NB4 (cell line): ENCODE data around the gene PLA2G15.
A peak's percentile ranks its signal among the peaks of the same experiment; 100 is the strongest.

Experiments used
- DNase-seq: peaks from one replicate; pipeline ENCODE4 v3.0.0; 2010; ENCODE audit warnings: low read depth
- H3K4me3 ChIP-seq: one replicate; pipeline ENCODE4 v1.5.1; 2011; ENCODE audit warnings: mild to moderate bottlenecking, low read depth, low read length, moderate library complexity
- CTCF ChIP-seq: IDR thresholded peaks from one replicate; pipeline ENCODE4 v1.5.1; 2012; ENCODE audit warnings: low read depth, low read length
- MAX ChIP-seq: IDR thresholded peaks from 2 replicates; pipeline ENCODE4 v1.6.1; 2011; ENCODE audit warnings: low read depth, low read length
- MYC ChIP-seq: IDR thresholded peaks from 2 replicates; pipeline ENCODE4 v1.6.1; 2011; ENCODE audit warnings: low read depth, low read length
- POLR2A ChIP-seq: IDR thresholded peaks from 2 replicates; pipeline ENCODE4 v1.6.1; 2011; ENCODE audit warnings: mild to moderate bottlenecking; ENCODE audit not compliant: insufficient read length; ENCODE audit errors: extremely low read depth

PLA2G15 gene

GRCh38 chr16:68259007-68259825 lies 14.0 kb downstream of the PLA2G15 start:
- TF ChIP-seq CTCF (no peak), MAX (no peak), POLR2A (no peak), MYC (no peak)
- DNase-seq = peak; percentile 49
- no peak overlapping the region for H3K4me3 ChIP-seq

GRCh38 chr16:68263559-68264127 lies 18.5 kb downstream of the PLA2G15 start:
- TF ChIP-seq POLR2A = no peak
- no peak for TF ChIP-seq MAX
- TF ChIP-seq CTCF = no peak
- no peak for TF ChIP-seq MYC
- H3K4me3 ChIP-seq = peak overlapping the region; percentile 54
- DNase-seq = no peak

- peak within 1 kb of the TSS; percentile 87 for H3K4me3 ChIP-seq
Observed at GRCh38 chr16:68264128-68265077, 19.2 kb downstream of the PLA2G15 start, which contains the start of gene SLC7A6. Gene SLC7A6, plus strand, starts transcription at chr16:68264526. Its CDS starts 10,201 bp downstream, at chr16:68274727.

GRCh38 chr16:68265078-68265920 lies 20.1 kb downstream of the PLA2G15 start:
- H3K4me3 ChIP-seq = peak overlapping the region; percentile 87
- TF ChIP-seq MAX (no peak; the same call in 1 of the 2 replicates), CTCF (no peak), POLR2A (no peak), MYC (no peak)
- DNase-seq = peak; percentile 87

More at GRCh38 chr16:68264128-68265077, 19.2 kb downstream of the PLA2G15 start, which contains the start of gene SLC7A6:
- peak; percentile 31; the same call in 1 of the 2 replicates for TF ChIP-seq MYC
- peak; percentile 55 for TF ChIP-seq POLR2A
- peak; percentile 72 for TF ChIP-seq CTCF
- TF ChIP-seq MAX = peak; percentile 50
- DNase-seq = peak; percentile 88
